KG1 (cell line): ENCODE measurements around the gene TMEM213.
"Not testable (repeated sequence)": the region's sequence is repeated elsewhere in the genome, so short reads cannot be mapped to it uniquely, and the experiment has no call there.

Experiments used
- DNase-seq: peaks from one replicate; lab custom pipeline; 2025; lab: John Stamatoyannopoulos, UW

Gene TMEM213

GRCh38 chr7:138797046-138797445 is 748 bp upstream of the TMEM213 start:
- not testable (repeated sequence) for DNase-seq

DNA sequence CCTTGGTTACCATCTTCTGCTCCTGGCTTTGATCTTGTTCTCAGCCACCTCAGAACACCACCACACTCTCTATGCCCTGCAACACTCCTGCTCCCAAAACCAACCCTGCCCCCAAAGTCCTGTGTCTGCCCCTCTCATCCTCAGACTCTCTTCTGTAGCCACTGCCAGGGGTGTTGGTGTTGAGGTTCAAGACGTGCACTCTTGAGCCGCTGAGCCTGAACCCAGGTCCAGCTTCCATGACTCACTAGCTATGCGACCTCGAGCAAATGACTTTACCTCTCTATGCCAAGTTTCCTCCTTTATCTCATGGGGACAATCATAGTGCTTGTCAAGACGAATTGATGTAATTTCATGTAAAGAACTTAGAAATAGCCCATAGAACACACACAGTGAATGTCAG is 1.0 kb downstream of the TMEM213 start:
- no peak for DNase-seq

DNA sequence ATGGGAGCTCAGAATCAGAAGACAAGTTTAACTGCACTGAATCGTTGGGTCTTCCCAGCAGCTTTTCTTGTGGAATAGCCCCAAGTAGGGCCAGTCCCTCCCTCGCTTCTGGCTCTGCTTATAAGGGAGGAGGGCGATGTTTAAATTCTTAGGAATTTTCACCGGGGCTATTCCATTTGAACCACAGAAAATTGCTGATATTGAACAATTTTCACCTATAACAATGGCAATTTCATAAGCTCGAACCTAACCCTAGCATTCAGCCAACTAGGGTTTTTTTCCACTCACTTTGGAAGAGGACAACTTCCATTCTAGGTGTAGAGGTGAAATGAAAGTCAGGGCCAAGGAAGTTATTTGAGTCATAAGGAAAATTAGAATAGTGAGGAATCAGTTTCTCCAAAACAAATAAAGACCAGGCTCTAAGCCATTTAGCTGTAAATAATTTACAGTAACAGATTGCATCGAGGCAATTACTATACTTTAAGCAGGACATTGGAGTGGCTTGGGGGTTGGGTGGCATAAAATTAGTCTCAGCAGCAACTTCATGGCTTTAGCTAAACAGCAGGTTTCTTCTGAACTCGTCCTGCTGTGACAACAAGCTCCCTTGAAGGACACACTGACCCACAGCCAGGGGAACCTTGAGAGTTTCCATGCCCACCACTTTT is 1.7 kb downstream of the TMEM213 start:
- DNase-seq: no peak

DNA sequence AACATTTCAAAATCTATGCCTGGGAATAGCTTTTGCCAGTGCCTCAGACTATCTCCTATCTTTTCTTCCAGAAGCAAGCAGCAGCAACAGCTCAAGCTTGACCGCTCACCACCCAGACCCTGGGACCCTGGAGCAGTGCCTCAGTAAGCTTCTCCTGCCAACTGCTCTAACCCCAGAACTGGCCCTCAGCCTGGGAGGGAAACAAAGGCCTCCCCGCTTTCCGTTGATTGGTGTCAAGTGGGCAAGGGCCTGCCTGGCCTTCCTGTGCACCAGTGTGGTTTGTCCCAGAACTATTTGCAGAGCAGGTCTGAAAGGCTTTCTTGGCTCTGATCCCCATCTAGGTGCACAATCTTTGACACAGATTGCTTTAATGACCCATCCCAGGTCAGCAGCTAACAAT is 3.5 kb downstream of the TMEM213 start:
- DNase-seq: no peak

- no peak for DNase-seq
Observed at GRCh38 chr7:138802706-138803105, 4.9 kb downstream of the TMEM213 start.

DNA sequence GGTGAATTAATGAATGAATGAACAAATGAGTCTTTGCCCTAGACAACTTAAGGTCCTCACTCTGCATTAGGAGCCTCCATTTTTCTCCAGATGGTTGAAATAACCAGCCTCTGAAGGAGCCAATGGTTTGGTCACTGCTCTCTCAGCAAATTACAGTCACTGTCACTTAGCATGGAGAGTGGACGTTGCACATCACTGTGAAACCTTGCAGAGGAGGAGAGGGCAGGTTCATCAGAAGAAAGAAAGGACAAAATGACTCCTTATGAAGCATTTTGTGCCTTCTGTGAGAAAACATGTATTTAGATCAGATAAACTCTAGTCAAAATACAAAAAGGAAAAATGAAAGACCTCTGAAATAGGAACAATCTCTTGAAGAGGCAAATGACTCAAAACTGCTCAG is 6.8 kb downstream of the TMEM213 start:
- no peak for DNase-seq

GRCh38 chr7:138809346-138809745 is 11.6 kb downstream of the TMEM213 start:
- no peak for DNase-seq

DNA sequence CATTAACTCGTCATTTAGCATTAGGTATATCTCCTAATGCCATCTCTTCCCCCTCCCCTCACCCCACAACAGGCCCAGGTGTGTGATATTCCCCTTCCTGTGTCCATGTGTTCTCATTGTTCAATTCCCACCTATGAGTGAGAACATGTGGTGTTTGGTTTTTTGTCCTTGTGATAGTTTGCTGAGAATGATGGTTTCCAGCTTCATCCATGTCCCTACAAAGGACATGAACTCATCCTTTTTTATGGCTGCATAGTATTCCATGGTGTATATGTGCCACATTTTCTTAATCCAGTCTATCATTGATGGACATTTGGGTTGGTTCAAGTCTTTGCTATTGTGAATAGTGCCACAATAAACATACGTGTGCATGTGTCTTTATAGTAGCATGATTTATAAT is 13.5 kb downstream of the TMEM213 start:
- DNase-seq: not testable (repeated sequence)

GRCh38 chr7:138813945-138814344 is 16.2 kb downstream of the TMEM213 start:
- no peak for DNase-seq

GRCh38 chr7:138814816-138815332 is 17.1 kb downstream of the TMEM213 start:
- no peak for DNase-seq

DNA sequence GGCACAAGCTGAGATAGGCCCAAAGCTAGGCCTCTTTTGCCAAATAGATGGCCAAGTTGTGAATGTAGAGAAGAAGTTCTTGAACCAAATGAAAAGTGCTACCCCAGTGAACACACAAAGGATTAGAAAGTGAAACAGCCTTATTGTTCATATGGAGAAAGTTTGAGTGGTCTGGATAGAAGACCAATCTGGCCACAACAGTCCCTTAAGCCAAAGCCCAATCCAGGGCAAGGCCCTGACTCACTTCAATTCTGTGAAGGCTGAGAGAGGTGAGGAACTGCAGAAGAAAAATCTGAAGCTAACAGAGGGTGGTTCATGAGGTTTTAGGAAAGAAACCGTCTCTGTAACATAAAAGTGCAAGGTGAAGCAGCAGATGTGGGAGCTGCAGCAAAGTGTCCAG is 18.9 kb downstream of the TMEM213 start:
- no peak for DNase-seq

- no peak for DNase-seq
Observed at GRCh38 chr7:138819625-138820024, 21.8 kb downstream of the TMEM213 start.

- no peak for DNase-seq
Observed at GRCh38 chr7:138821912-138822311, 24.1 kb downstream of the TMEM213 start.

DNA sequence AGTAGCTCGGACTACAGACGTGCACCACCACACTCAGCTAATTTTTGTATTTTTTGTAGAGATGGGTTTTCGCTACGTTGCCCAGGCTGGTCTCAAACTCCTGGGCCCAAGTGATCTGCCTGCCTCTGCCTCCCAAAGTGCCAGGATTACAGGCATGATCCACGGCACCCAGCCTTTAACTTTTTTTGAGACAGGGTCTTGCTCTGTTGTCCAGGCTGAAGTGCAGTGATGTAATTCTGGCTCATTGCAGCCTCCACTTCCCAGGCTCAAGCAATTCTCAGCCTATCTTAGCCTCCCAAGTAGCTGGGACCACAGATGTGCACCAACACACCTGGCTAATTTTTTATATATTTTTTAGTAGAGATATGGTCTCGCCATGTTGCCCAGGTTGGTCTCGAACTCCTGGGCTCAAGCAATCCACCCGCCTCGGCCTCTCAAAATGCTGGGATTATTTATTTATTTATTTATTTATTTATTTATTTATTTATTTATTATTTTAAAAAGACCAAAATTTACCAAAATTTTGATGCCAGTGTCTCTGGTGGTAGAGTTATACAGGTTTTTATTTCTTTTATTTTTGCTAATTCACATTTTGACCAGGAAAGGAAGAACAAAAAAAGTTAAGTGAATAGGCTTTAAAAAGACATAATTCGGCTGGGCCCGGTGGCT is 25.2 kb downstream of the TMEM213 start:
- no peak for DNase-seq

DNA sequence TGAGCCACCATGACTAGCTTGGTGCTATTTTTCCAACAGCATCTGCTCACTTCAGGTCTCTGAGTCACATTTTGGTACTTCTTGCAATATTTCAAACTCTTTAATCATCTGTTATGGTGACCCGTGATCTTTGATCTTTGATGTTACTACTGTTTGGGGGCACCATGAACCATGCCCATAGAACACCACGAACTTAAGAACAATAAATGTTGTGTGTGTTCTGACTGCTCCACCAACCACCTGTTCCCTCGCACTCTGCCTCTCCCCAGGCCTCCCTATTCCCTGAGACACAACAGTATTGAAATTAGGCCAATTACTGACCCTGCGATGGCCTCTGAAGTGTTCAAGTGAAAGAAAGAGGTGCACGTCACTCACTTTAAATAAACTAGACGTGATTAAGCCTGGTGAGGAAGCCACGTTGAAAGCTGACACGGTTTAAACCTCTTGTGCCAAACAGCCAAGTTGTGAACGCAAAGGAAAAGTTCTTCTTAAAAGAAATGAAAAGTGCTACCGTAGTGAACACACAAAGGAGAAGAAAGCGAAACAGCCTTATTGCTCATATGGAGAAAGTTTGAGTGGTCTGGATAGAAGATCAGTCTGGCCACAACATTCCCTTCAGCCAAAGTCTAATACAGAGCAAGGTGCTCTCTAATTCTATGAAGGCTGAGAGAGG is 27.4 kb downstream of the TMEM213 start:
- no peak for DNase-seq

DNA sequence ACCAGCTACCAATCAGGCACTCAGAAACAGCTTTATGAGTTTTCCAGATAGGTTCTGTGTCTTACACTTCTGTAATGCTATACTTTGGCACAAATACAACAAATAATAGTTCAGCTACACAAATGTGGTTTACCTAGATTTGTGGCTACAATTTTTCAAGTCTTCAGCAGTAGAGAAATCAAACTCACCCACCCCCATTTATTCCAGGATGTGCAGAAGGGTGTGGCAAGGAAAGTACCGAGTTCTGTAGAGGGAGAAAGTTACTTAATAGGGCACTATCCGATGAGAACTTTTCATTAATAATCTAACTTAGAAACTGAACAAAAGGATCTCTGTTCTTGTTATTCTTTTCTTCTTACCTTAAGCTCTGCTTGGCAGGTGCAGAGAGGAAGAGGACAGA is 30.5 kb downstream of the TMEM213 start:
- DNase-seq: no peak

GRCh38 chr7:138829335-138829734 is 31.5 kb downstream of the TMEM213 start:
- DNase-seq: no peak

DNA sequence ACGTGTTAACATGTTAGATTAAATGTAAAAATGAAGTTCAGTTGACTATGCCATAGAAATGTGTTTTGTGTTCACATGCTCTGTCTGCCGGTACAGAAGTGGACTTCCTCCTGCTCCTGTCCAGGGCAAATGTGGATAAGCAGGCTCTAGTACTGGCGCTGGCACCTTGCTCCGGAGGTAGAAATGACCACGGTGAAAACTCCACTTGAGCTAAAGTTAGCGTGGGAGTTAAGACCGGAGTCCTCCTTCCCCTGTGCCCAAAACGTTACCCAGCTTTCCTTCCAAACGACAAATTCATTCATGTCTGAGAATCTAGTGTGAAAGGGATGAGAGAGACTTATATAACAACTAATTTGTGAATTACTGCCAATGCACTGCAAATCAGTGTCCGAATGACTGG is 35.2 kb downstream of the TMEM213 start:
- DNase-seq: no peak

- no peak for DNase-seq
Observed at GRCh38 chr7:138833596-138833995, 35.8 kb downstream of the TMEM213 start.

GRCh38 chr7:138834583-138834982 is 36.8 kb downstream of the TMEM213 start:
- no peak for DNase-seq

- DNase-seq: no peak
Observed at GRCh38 chr7:138835087-138835486, 37.3 kb downstream of the TMEM213 start.

DNA sequence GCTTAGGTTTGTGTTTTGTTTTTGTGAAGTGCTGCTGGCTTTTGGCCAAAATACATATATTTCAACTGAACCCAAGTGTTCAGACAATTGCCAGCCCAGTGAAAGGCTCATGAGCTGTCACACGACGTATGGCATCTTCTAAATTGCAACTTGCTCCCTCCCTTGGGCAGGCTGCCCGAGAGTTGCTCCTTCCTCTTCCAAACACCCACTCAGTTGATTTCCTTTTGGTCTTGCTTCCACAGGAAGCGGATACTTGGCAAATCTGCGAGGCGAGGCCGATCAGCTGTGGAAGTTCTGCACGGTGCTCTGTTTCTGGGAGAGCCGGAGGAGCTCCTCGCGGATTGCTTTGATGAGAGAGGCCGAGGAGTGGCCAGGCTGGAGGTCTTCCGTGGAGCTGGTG is 39.8 kb downstream of the TMEM213 start:
- DNase-seq: no peak

- no peak for DNase-seq
Observed at GRCh38 chr7:138838166-138838565, 40.4 kb downstream of the TMEM213 start.
